HCT116 (cell line): ENCODE measurements around the gene TMEM247.

ENCODE experiments used
- CEBPB ChIP-seq: IDR thresholded peaks from 2 replicates; pipeline ENCODE4 v1.6.1; 2012; ENCODE audit warnings: low read depth
- CTCF ChIP-seq, 3 experiments: fragments of 200-600 bp in 1 of 3; sonication (generic) in 1 of 3; IDR thresholded peaks in 2 of 3; conservative IDR thresholded peaks in 1 of 3; 2 replicates each; pipeline ENCODE4 v1.5.1; 2012 to 2017; ENCODE audit warnings: low read depth in 2 of 3, low read length in 2 of 3, antibody characterized with exemption in 1 of 3, borderline replicate concordance in 1 of 3, control low read depth in 1 of 3, mild to moderate bottlenecking in 1 of 3, mixed read lengths in 1 of 3, mixed run types in 1 of 3, moderate library complexity in 1 of 3; ENCODE audit not compliant: insufficient read depth in 1 of 3
- EGR1 ChIP-seq: IDR thresholded peaks from 2 replicates; pipeline ENCODE4 v1.6.1; 2012; ENCODE audit warnings: low read depth
- EZH2 ChIP-seq: fragments of 200-600 bp; sonication (generic); IDR thresholded peaks from 2 replicates; pipeline ENCODE4 v1.6.1; 2017; ENCODE audit warnings: antibody characterized with exemption, mixed run types
- EZH2phosphoT487 ChIP-seq: fragments of 200-600 bp; IDR thresholded peaks from 2 replicates; pipeline ENCODE4 v1.6.1; 2018; ENCODE audit warnings: antibody characterized with exemption, borderline replicate concordance
- FOSL1 ChIP-seq: IDR thresholded peaks from 2 replicates; pipeline ENCODE4 v1.6.1; 2012; ENCODE audit warnings: low read depth
- POLR2A ChIP-seq: IDR thresholded peaks from 2 replicates; pipeline ENCODE4 v1.7.0; 2011; ENCODE audit warnings: borderline replicate concordance; ENCODE audit not compliant: insufficient read depth, insufficient read length; ENCODE audit errors: extremely low read depth
- POLR2AphosphoS5 ChIP-seq: IDR thresholded peaks from 2 replicates; pipeline ENCODE4 v1.6.1; 2011; ENCODE audit warnings: mild to moderate bottlenecking, low read depth, low read length, moderate library complexity
- RAD21 ChIP-seq: IDR thresholded peaks from 2 replicates; pipeline ENCODE4 v1.6.1; 2012; ENCODE audit warnings: low read depth, mild to moderate bottlenecking
- REST ChIP-seq: IDR thresholded peaks from 2 replicates; pipeline ENCODE4 v1.6.1; 2012; ENCODE audit warnings: low read depth
- ZFX ChIP-seq: fragments of 450-650 bp; IDR thresholded peaks from 2 replicates; pipeline ENCODE4 v1.6.1; 2017
- ZNF274 ChIP-seq: fragments of 200-500 bp; sonication (Bioruptor generic); IDR thresholded peaks from 2 replicates; pipeline ENCODE4 v1.6.1; 2014; ENCODE audit warnings: mild to moderate bottlenecking, low read depth, low read length, inconsistent platforms

- TF ChIP-seq RAD21: no peak
- TF ChIP-seq CTCF (IDR thresholded peaks at IDR 0.05 in 2 of 3, conservative IDR thresholded peaks at IDR 0.05 in 1 of 3; ENCODE audit: borderline replicate concordance in 1 of 3, insufficient read depth in 1 of 3, low read depth in 2 of 3, low read length in 2 of 3): no peak
- TF ChIP-seq POLR2A: no peak
- TF ChIP-seq ZNF274: no peak
- TF ChIP-seq ZFX: no peak
- TF ChIP-seq EZH2phosphoT487: no peak
- no peak for TF ChIP-seq REST
- no peak for TF ChIP-seq CEBPB
- TF ChIP-seq EZH2: no peak
- TF ChIP-seq POLR2AphosphoS5: no peak
- TF ChIP-seq EGR1: no peak
- no peak for TF ChIP-seq FOSL1
Observed at GRCh38 chr2:46528880-46529279, 49.5 kb downstream of the TMEM247 start.
